Right renal pelvis (tissue), 4 donors: ENCODE results near the gene HLA-F. TPM values are rescaled to one million over a fixed set of nuclear protein-coding genes. Genes with fewer than 3 reads are reported as not detected.
A peak's percentile ranks its signal among the peaks of the same experiment; 100 is the strongest.

ENCODE experiments used
- DNase-seq, 4 donors: peaks; one replicate each; pipeline ENCODE4 v3.0.0-alpha.2; 2013; ENCODE audit warnings: low read depth in 4 of 4, low spot score in 3 of 4, missing footprints in 1 of 4
- polyA plus RNA-seq, 4 donors: library from polyadenylated mRNA; unstranded; fragments of 120-200 nt; gene quantifications; one replicate each; pipeline ENCODE4 v1.2.1, GENCODE V29; 2013; ENCODE audit not compliant: insufficient read length in 4 of 4

HLA-F gene
- polyA plus RNA-seq, 4 donors = 5.4 to 6.7 (median 5.9) TPM

DNA sequence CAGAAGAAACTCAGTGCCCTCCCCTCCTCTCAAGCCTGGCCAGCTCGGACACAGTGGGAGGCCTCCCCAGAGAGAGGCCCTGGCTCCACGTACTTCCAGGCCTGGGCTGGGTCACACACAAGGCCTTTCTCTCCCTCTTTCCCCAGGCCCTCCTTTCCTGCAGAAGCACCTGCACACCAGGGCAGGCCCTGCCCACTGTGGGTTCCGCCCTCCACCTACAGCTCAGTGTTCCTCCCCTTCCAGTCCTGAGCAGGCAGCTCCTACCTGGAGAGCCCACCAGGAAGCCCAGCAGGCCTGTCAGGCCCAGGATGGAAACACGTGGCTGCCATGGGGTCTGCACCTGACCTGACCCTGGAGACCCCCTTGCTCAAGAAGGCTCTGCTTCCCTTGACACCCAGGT lies 18.9 kb downstream of the HLA-F start:
- DNase-seq = no peak

DNA sequence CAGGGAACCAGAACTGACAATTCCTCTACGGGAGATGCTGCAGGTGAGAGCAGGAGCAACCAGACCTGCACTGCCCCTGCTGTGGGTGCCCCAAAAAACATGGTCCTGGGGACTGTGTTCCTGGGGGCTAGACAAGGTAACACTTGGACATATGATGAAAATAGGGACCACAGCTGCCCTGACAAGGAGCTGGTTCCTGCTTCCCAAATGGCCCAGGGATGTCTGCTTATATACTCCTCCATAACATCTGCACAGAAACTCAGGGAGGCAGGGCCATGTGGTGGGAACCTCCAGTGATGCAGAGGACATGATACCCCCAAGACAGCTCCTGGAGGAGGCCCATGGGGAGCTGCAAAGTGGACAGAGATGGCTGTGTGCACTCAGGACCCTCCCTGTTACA lies 19.8 kb downstream of the HLA-F start:
- no peak for DNase-seq

- no peak for DNase-seq
These were observed 20.3 kb downstream of the HLA-F start for GRCh38 chr6:29743568-29743967.

DNA sequence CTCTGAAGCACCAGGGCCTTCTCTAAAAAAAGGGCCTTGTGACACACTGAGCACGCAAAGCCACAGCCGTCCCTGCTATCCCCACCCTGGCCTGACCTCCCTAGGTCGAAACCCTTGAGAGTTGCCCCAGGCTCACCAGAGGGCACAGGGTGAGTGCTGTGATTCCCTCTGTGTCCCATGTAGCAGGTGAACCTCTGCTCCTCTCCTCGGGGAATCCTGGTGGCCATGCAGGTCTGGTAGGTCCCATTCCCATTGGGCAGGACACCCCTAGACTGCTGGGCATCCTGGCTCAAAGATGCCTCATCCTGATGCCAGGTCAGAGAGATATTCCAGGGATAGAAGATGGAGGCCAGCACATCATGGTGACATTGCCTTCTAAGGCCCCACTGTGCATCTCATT lies 20.9 kb downstream of the HLA-F start:
- DNase-seq = no peak

DNA sequence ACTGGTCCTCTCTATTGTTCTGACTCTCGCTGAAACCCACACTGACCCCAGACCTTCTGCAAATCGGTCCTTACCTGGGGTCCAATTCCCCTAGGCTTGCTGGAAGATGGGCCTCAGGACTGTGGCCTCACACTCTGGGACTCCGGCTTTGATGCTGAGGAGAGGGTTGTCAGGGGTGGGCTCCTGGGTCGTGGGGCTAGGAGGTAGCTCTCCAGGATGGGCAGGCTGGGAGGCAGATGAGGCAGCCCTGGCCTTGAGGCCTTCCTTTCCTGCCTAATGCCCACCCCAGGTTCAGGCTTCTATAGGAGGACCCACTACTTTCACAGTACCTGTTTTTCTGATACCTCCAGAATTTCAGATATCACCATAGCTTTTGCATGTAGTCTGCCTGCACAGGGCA lies 21.4 kb downstream of the HLA-F start:
- no peak for DNase-seq

GRCh38 chr6:29745386-29745785 lies 22.2 kb downstream of the HLA-F start:
- DNase-seq = no peak

GRCh38 chr6:29745855-29746449 lies 22.7 kb downstream of the HLA-F start:
- DNase-seq = no peak

DNA sequence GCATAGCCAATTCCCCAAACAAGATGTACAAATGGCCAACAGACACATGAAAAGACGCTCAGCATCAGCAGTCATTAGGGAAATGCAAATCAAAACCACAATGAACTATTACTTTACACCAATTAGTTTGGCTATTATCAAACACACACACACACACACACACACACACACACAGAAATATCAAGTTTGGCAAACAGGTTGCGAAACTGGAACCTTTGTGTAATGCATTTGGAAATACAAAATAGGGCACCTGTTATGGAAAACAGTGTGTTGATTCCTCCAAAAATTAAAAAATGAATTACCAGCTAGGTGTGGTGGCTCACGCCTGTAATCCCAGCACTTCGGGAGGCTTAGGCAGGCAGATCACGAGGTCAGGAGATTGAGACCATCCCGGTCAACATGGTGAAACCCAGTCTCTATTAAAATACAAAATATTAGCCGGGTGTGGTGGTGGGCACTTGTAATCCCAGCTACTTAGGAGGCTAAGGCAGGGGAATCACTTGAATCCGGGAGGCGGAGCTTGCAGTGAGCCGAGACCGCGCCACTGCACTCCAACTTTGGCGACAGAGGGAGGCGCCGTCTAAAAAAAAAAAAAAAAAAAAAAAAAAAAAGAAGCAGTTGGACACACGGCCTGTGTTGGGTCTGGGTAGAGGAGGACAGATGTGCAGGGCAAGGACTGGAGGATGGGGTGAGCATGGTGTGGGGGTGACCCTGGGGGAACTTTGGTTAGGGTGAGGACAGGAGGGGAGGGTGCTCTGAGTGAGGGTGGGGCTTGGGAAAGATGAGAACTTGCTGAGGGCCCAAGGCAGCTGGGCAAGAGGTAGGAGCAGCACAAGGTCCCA lies 23.8 kb downstream of the HLA-F start:
- DNase-seq = no peak

DNA sequence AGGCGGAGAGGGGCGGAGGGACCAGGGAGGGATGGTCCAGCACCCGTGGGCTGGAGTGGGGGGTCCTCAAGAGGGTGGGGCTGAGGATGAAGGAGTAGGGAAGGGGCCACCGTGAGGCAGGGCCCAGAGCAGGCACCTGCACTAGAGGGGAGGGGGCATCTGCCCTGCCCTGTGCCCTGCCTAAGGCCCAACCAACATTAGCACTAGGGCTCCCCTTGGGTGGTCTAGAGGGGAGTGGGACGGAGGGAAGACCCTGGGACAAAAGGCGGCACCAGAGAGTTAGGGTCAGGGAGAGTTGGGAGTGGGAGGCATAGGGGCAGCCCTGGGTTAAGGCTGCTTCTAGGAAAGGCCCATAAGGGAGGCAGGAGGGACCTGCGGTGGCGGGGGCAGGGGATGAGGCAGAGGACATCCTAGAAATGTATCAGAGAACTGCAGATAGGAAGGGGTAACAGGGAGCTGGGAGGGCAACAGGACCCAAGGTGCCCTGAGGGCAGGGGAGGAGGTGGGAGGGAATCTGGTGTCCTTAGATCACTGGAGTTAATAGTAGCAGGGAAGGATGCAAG lies 24.5 kb downstream of the HLA-F start:
- DNase-seq = no peak

- peak in 3 of 4 donors; percentile 51 to 75 (median 58) for DNase-seq
These were observed 25.4 kb downstream of the HLA-F start for GRCh38 chr6:29748391-29749307.

- peak in 1 of 4 donors; percentile 10 for DNase-seq
These were observed 26.1 kb downstream of the HLA-F start for GRCh38 chr6:29749308-29749662.

GRCh38 chr6:29749668-29750067 lies 26.4 kb downstream of the HLA-F start:
- DNase-seq = no peak

DNA sequence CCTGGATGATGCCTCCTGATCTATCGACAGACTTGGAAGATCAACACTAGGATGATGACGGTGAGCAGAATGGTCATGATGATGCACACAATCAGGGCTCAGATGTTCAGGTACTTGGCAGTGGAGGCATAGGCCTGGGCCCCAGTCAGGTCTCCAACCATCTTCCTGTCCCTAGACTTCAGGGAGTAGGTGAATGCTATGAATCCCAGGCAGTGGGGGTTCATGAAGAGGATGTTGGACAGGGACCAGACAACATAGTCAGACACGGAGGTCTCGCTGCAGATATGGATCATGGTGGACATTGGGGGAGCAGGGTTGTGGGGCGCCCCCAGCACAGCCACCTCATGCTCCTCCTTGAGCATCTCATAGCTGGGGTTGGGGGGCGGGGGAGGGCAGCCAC lies 27.5 kb downstream of the HLA-F start:
- DNase-seq = no peak

GRCh38 chr6:29751480-29751879 lies 28.2 kb downstream of the HLA-F start:
- no peak for DNase-seq

DNA sequence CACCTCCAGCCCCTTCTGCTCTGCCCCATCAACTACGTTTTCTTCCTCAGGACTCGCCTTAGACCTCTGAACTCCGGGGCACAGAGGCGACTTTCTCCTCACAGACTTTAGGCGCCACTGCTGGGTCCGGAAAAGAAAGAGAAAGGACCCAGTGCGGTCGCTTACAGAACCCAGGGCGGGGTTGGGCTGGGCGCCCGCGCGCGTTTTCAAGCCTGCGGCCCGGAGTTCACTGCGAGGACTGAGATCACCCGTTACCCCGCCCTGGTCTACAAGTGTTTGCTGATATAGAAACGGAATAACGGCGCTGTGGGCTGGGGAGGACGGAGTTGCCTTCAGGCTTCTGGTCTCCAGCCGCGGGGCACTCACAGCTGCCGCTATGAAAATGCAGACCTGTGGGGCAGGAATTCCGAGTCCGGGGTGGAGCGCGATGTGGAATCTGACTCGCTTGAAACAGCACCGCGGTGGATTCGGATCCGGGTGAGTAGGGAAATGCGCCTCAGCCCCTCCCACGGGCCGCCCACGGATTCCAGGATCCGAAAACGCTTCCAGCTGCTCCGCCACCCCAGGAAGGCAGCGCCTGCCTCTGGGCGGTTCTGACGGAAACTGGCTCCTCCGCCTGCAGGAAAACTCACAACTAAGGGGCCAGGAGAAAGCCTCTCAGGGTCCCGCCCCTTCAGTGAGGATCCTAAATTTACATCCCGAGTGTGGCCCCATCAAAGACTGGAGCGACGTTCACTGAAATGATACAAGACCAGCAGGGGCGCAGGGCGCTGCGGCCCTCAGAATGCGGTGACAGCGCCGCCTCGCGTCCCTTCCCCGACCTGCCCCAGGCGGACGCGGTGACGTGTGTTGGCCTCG lies 29.4 kb downstream of the HLA-F start:
- DNase-seq = peak; percentile 57 to 72 (median 66)

DNA sequence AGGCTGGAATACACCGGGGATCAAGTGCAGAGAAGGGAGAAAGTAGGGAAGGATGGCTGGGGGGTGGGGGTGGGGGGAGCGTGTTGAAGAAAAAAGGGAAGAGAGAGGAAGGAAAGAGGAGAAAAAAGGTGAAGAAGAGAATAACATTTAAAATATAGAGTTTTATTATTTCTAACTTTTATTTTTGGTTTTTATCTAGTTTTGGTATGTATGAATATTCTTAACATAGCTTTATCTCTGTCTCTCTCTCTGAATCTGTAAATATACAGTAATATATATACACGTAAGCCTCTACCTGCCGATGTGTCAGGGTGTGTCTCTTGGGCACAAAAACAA lies 30.0 kb downstream of the HLA-F start:
- DNase-seq = no peak

DNA sequence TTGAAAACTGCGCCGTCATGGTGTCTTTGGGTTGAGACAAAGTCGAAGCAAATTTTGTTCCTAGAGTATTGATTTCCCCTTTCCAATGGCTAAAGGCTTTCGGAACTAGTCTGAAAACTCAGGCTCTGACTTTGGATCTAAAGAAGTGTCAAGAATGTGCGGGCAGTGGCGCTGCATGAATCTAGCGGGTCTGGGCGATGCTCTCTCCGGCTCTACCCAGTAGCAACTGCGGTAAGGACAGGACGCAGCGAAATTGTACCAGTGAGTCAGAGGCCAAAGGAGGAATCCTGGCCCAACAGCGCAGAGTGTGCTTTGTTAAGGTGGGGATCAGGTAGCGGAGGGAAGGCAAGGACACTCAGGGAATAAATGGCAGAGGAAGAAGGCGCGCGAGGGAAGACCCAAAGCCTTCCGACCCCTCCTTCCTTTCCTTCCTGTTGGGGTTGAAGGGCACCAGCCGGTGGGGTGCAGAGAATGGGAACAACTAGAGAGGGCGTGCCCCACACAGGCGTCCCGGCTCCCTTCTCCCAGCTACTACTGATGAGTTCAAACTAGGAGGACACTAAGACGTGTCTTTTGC lies 32.1 kb downstream of the HLA-F start:
- DNase-seq = no peak

- DNase-seq = no peak
These were observed 34.0 kb downstream of the HLA-F start for GRCh38 chr6:29757282-29757681.

GRCh38 chr6:29757701-29758293 lies 34.6 kb downstream of the HLA-F start:
- DNase-seq = no peak
